IPS-18a (cell line): ENCODE results near the gene TEX36.
A peak's percentile ranks its signal among the peaks of the same experiment; 100 is the strongest.
"Not testable (repeated sequence)": the region's sequence is repeated elsewhere in the genome, so short reads cannot be mapped to it uniquely, and the experiment has no call there.

Experiments used
- H3K27ac ChIP-seq: one replicate; pipeline ENCODE4 v1.5.1; 2013; ENCODE audit warnings: low read length
- H3K27me3 ChIP-seq: one replicate; pipeline ENCODE4 v1.6.1; 2013; ENCODE audit warnings: mild to moderate bottlenecking, low read length; ENCODE audit not compliant: control insufficient read depth, insufficient read depth
- H3K36me3 ChIP-seq: one replicate; pipeline ENCODE4 v1.6.1; 2013; ENCODE audit warnings: low read depth, low read length; ENCODE audit not compliant: control insufficient read depth
- H3K4me1 ChIP-seq: one replicate; pipeline ENCODE4 v1.6.1; 2013; ENCODE audit warnings: low read depth, low read length; ENCODE audit not compliant: control insufficient read depth
- H3K4me3 ChIP-seq: one replicate; pipeline ENCODE4 v1.5.1; 2013; ENCODE audit warnings: low read length
- H3K9ac ChIP-seq: one replicate; pipeline ENCODE4 v1.6.1; 2013; ENCODE audit warnings: mild to moderate bottlenecking, low read length, moderate library complexity
- H3K9me3 ChIP-seq: one replicate; pipeline ENCODE4 v1.6.1; 2013; ENCODE audit warnings: low read depth, low read length; ENCODE audit not compliant: control insufficient read depth

Gene TEX36

GRCh38 chr10:125683063-125683462 lies at the start of gene TEX36:
TSS of gene TEX36 (minus strand) at chr10:125683163. CDS start at chr10:125682989, 174 bp downstream.
- Histone ChIP-seq H3K4me1 (no peaks in the 10 kb centered on the region), H3K27ac (no peak within 1 kb of the TSS), H3K9ac (no peak within 1 kb of the TSS), H3K27me3 (no peaks in the 10 kb centered on the region), H3K36me3 (no peaks in the 10 kb centered on the region), H3K9me3 (no peaks in the 10 kb centered on the region), H3K4me3 (no peak within 1 kb of the TSS)

GRCh38 chr10:125727436-125727835 lies 44.5 kb upstream of the TEX36 start:
- no peak overlapping the region for H3K9ac ChIP-seq
- no peaks in the 10 kb centered on the region for H3K9me3 ChIP-seq
- no peaks in the 10 kb centered on the region for H3K4me1 ChIP-seq
- H3K27me3 ChIP-seq = no peaks in the 10 kb centered on the region
- H3K4me3 ChIP-seq = no peak overlapping the region
- H3K27ac ChIP-seq = no peak overlapping the region
- peaks cover 94% of the 10 kb centered on the region for H3K36me3 ChIP-seq

GRCh38 chr10:125726914-125727313 lies 44.0 kb upstream of the TEX36 start:
- Histone ChIP-seq H3K9me3 (no peaks in the 10 kb centered on the region), H3K4me1 (no peaks in the 10 kb centered on the region), H3K36me3 (peaks cover 94% of the 10 kb centered on the region), H3K27ac (no peak overlapping the region), H3K27me3 (no peaks in the 10 kb centered on the region), H3K4me3 (no peak overlapping the region), H3K9ac (no peak overlapping the region)

GRCh38 chr10:125722811-125723210 lies 39.8 kb upstream of the TEX36 start:
- Histone ChIP-seq H3K9ac (no peak overlapping the region), H3K27ac (no peak overlapping the region), H3K9me3 (no peaks in the 10 kb centered on the region), H3K4me3 (no peak overlapping the region), H3K4me1 (peaks cover 2% of the 10 kb centered on the region), H3K27me3 (no peaks in the 10 kb centered on the region), H3K36me3 (peaks cover 67% of the 10 kb centered on the region)

GRCh38 chr10:125721035-125721434 lies 38.1 kb upstream of the TEX36 start:
- H3K9ac ChIP-seq = peak overlapping the region; percentile 92
- no peak overlapping the region for H3K27ac ChIP-seq
- no peaks in the 10 kb centered on the region for H3K27me3 ChIP-seq
- peaks cover 2% of the 10 kb centered on the region for H3K4me1 ChIP-seq
- peaks cover 50% of the 10 kb centered on the region for H3K36me3 ChIP-seq
- H3K9me3 ChIP-seq = no peaks in the 10 kb centered on the region
- H3K4me3 ChIP-seq = peak overlapping the region; percentile 100

- H3K27me3 ChIP-seq = no peaks in the 10 kb centered on the region
- peak overlapping the region; percentile 100 for H3K4me3 ChIP-seq
- peak overlapping the region; percentile 92 for H3K9ac ChIP-seq
- peaks cover 2% of the 10 kb centered on the region for H3K4me1 ChIP-seq
- H3K9me3 ChIP-seq = no peaks in the 10 kb centered on the region
- H3K27ac ChIP-seq = peak overlapping the region; percentile 8
- H3K36me3 ChIP-seq = peaks cover 41% of the 10 kb centered on the region
These were observed 37.0 kb upstream of the TEX36 start for GRCh38 chr10:125720002-125720382.

- peak within 1 kb of the TSS; percentile 100 for H3K4me3 ChIP-seq
- H3K27ac ChIP-seq = peak within 1 kb of the TSS; percentile 82
- peaks cover 2% of the 10 kb centered on the region for H3K4me1 ChIP-seq
- peaks cover 35% of the 10 kb centered on the region for H3K36me3 ChIP-seq
- H3K9me3 ChIP-seq = no peaks in the 10 kb centered on the region
- H3K9ac ChIP-seq = peak within 1 kb of the TSS; percentile 92
- no peaks in the 10 kb centered on the region for H3K27me3 ChIP-seq
These were observed 36.4 kb upstream of the TEX36 start, which contains the start of gene EDRF1 for GRCh38 chr10:125719173-125720001. TSS of gene EDRF1 (plus strand) at chr10:125719709. CDS start at chr10:125719808, 99 bp downstream.

- not testable (repeated sequence) for H3K27me3 ChIP-seq, H3K27ac ChIP-seq, H3K9ac ChIP-seq, H3K4me3 ChIP-seq, H3K36me3 ChIP-seq, H3K9me3 ChIP-seq, H3K4me1 ChIP-seq
These were observed 31.8 kb upstream of the TEX36 start for GRCh38 chr10:125714728-125715127.

GRCh38 chr10:125711110-125711750 lies 28.3 kb upstream of the TEX36 start:
- Histone ChIP-seq H3K4me1 (no peaks in the 10 kb centered on the region), H3K27ac (no peak overlapping the region), H3K36me3 (no peaks in the 10 kb centered on the region), H3K27me3 (no peaks in the 10 kb centered on the region), H3K4me3 (no peak overlapping the region), H3K9me3 (no peaks in the 10 kb centered on the region), H3K9ac (no peak overlapping the region)

- Histone ChIP-seq H3K27ac (no peak overlapping the region), H3K4me3 (no peak overlapping the region), H3K9ac (no peak overlapping the region), H3K36me3 (no peaks in the 10 kb centered on the region), H3K27me3 (no peaks in the 10 kb centered on the region), H3K9me3 (no peaks in the 10 kb centered on the region), H3K4me1 (no peaks in the 10 kb centered on the region)
These were observed 26.9 kb upstream of the TEX36 start for GRCh38 chr10:125709553-125710474.

- Histone ChIP-seq H3K27ac (no peak overlapping the region), H3K9ac (no peak overlapping the region)
These were observed 26.1 kb upstream of the TEX36 start for GRCh38 chr10:125708971-125709503.

More at GRCh38 chr10:125708971-125709503, 26.1 kb upstream of the TEX36 start:
- Histone ChIP-seq H3K27me3 (no peaks in the 10 kb centered on the region), H3K9me3 (no peaks in the 10 kb centered on the region), H3K4me3 (no peak overlapping the region), H3K36me3 (no peaks in the 10 kb centered on the region), H3K4me1 (no peaks in the 10 kb centered on the region)
